A549 (cell line): ENCODE measurements around the gene LYST. TPM values are rescaled to one million over a fixed set of nuclear protein-coding genes. Genes with fewer than 3 reads are reported as not detected.

Experiments used
- ATAC-seq, 2 experiments: fragments of 200-7000 bp in 1 of 2; fragments of >200 bp in 1 of 2; cut with Nextera tagmentation in 1 of 2; cut with Tn5 transposase in 1 of 2; 3 replicates each; pipeline versions ENCODE4 v1.8.0 to v1.9.1; 2018 to 2020; ENCODE audit warnings: mild to moderate bottlenecking in 1 of 2, moderate library complexity in 1 of 2
- CTCF ChIA-PET: fragments of 300-600 bp; sonication (Branson Sonifier 250); formaldehyde crosslinking; extraction: SDS; loops from one replicate; lab custom pipeline; 2021; ENCODE audit warnings: antibody characterized with exemption, inconsistent platforms; lab: Yijun Ruan, JAX
- POLR2A ChIA-PET: fragments of 350-600 bp; formaldehyde crosslinking; extraction: SDS; loops from one replicate; lab custom pipeline; 2021; ENCODE audit warnings: antibody characterized with exemption, inconsistent platforms; lab: Yijun Ruan, JAX
- DNase-seq, 2 experiments: peaks; one replicate each; pipeline versions ENCODE4 v3.0.0 to v3.0.0-alpha.2; 2011 to 2016; ENCODE audit warnings: low read depth in 1 of 2, low spot score in 1 of 2
- FAIRE-seq: peaks from 2 replicates; lab custom pipeline; 2011; peaks lifted over from hg19 to GRCh38; lab: Jason Lieb, UNC
- H3K27ac ChIP-seq, 2 experiments: fragments of >200 bp; sonication (Bioruptor Twin); formaldehyde crosslinking; 3 replicates each; pipeline ENCODE4 v1.5.1; 2016 to 2017
- H3K4me1 ChIP-seq: fragments of >200 bp; sonication (Bioruptor Twin); formaldehyde crosslinking; 3 replicates; pipeline ENCODE4 v1.6.1; 2016
- H3K4me2 ChIP-seq: fragments of >200 bp; sonication (Bioruptor Twin); formaldehyde crosslinking; 3 replicates; pipeline ENCODE4 v1.6.1; 2016
- H3K4me3 ChIP-seq: fragments of >200 bp; sonication (Bioruptor Twin); formaldehyde crosslinking; 3 replicates; pipeline ENCODE4 v1.5.1; 2016
- H3K9me3 ChIP-seq: fragments of >200 bp; sonication (Bioruptor Twin); formaldehyde crosslinking; 3 replicates; pipeline ENCODE4 v1.6.1; 2016
- CBX2 ChIP-seq: fragments of 200-600 bp; sonication (generic); IDR thresholded peaks from 2 replicates; pipeline ENCODE4 v1.6.1; 2016; ENCODE audit warnings: low read depth, mild to moderate bottlenecking, borderline replicate concordance
- CEBPB ChIP-seq, 2 experiments: fragments of >200 bp in 1 of 2; sonication (Bioruptor Twin) in 1 of 2; formaldehyde crosslinking in 1 of 2; IDR thresholded peaks; 2 replicates each; pipeline ENCODE4 v1.6.1; 2012 to 2016
- CTCF ChIP-seq: fragments of >200 bp; sonication (Bioruptor Twin); formaldehyde crosslinking; IDR thresholded peaks from 3 replicates; pipeline ENCODE4 v1.5.1; 2016
- E2F6 ChIP-seq: IDR thresholded peaks from 2 replicates; pipeline ENCODE4 v1.6.1; 2012; ENCODE audit warnings: low read depth, borderline replicate concordance
- EHF ChIP-seq: fragments of 250-450 bp; sonication (Bioruptor Pico); IDR thresholded peaks from 2 replicates; pipeline ENCODE4 v1.5.0; 2020; ENCODE audit warnings: mild to moderate bottlenecking
- EP300 ChIP-seq, 2 experiments: fragments of >200 bp; sonication (Bioruptor Twin); formaldehyde crosslinking; IDR thresholded peaks; 2 replicates in 1 of 2; 3 replicates in 1 of 2; pipeline ENCODE4 v1.6.1; 2016 to 2017
- FOSB ChIP-seq: fragments of 250-450 bp; sonication (Bioruptor Pico); IDR thresholded peaks from 2 replicates; pipeline ENCODE4 v1.5.0; 2020; ENCODE audit warnings: mild to moderate bottlenecking, moderate library complexity
- GATA3 ChIP-seq: IDR thresholded peaks from 2 replicates; pipeline ENCODE4 v1.6.1; 2012; ENCODE audit warnings: borderline replicate concordance
- HES2 ChIP-seq: fragments of >200 bp; sonication (Bioruptor Twin); formaldehyde crosslinking; IDR thresholded peaks from 2 replicates; pipeline ENCODE4 v1.6.1; 2016
- HOXA7 ChIP-seq: fragments of 250-450 bp; sonication (Bioruptor Pico); IDR thresholded peaks from 2 replicates; pipeline ENCODE4 v1.5.0; 2020; ENCODE audit warnings: mild to moderate bottlenecking, moderate library complexity
- KDM1A ChIP-seq: fragments of 200-600 bp; sonication (generic); IDR thresholded peaks from 2 replicates; pipeline ENCODE4 v1.6.1; 2016; ENCODE audit warnings: low read depth, mild to moderate bottlenecking
- MAX ChIP-seq: IDR thresholded peaks from 2 replicates; pipeline ENCODE4 v1.6.1; 2012
- MYC ChIP-seq: IDR thresholded peaks from 2 replicates; pipeline ENCODE4 v1.6.1; 2012; ENCODE audit warnings: mild to moderate bottlenecking, inconsistent platforms, low read length, improper control_type of control experiment, borderline replicate concordance
- NFE2L2 ChIP-seq: fragments of 150-350 bp; conservative IDR thresholded peaks from 2 replicates; pipeline ENCODE4 v1.6.1; 2014; ENCODE audit warnings: low read length
- NR3C1 ChIP-seq: fragments of >200 bp; sonication (Bioruptor Twin); formaldehyde crosslinking; IDR thresholded peaks from 3 replicates; pipeline ENCODE4 v1.6.1; 2017
- PBX3 ChIP-seq: IDR thresholded peaks from 2 replicates; pipeline ENCODE4 v1.6.1; 2012
- POLR2AphosphoS2 ChIP-seq: conservative IDR thresholded peaks from 2 replicates; pipeline ENCODE4 v1.6.1; 2012; ENCODE audit warnings: low read length, improper control_type of control experiment, inconsistent platforms
- RARB ChIP-seq: fragments of 250-450 bp; sonication (Bioruptor Pico); IDR thresholded peaks from 2 replicates; pipeline ENCODE4 v1.8.0; 2021; ENCODE audit warnings: mild to moderate bottlenecking, moderate library complexity
- RCOR1 ChIP-seq: fragments of 150-350 bp; IDR thresholded peaks from 2 replicates; pipeline ENCODE4 v1.6.1; 2014; ENCODE audit warnings: antibody characterized with exemption, low read length, low read depth
- USF2 ChIP-seq: fragments of 450-650 bp; IDR thresholded peaks from 2 replicates; pipeline ENCODE4 v1.6.1; 2014; ENCODE audit warnings: antibody characterized with exemption
- ZNF302 ChIP-seq: fragments of 250-450 bp; sonication (Bioruptor Pico); IDR thresholded peaks from 2 replicates; pipeline ENCODE4 v1.9.0; 2021; ENCODE audit warnings: inconsistent platforms, mild to moderate bottlenecking, moderate library complexity
- WGBS: methylation state at CpG from one replicate; pipeline ENCODE4 v1.1.6; 2017; ENCODE audit errors: missing lambda C conversion rate; 5-methylcytosine and 5-hydroxymethylcytosine counted together
- polyA plus RNA-seq, 4 experiments: library from polyadenylated mRNA; depleted of rRNA in 3 of 4; stranded (reverse); fragments of >200 nt; fragmentation: RNase III in 1 of 4; extraction: RNeasy Plus Mini Kit Qiagen cat#74134 plus additional on column Dnase treatment in 1 of 4; gene quantifications; 2 replicates in 3 of 4; 3 replicates in 1 of 4; pipeline ENCODE4 v1.2.3, GENCODE V29; 2011 to 2017

LYST gene
- polyA plus RNA-seq, 2 of the 4 experiments (the other 2 are of a cell fraction), result 2.5 to 9.4 TPM

- WGBS, result 86% methylated on average over 6 of the region's 6 CpGs
- Histone ChIP-seq H3K4me3 (no peak overlapping the region), H3K9me3 (no peaks in the 10 kb centered on the region), H3K4me1 (no peaks in the 10 kb centered on the region), H3K27ac (no peak overlapping the region), H3K4me2 (no peak overlapping the region)
- ChIA-PET POLR2A (no interaction called here), CTCF (interaction anchor here (0.5 to 1.2 kb wide), 4 partner anchors 9 to 137 kb away, joined by 3 to 5 read pairs (median 4); no protein-coding TSS in a partner anchor)
- DNase-seq (no peak), FAIRE-seq (no peak), ATAC-seq (no peak)
- TF ChIP-seq HES2 (no peak), CBX2 (no peak), CTCF (no peak), MAX (no peak), RCOR1 (no peak), EP300 (IDR thresholded peaks at IDR 0.05) (no peak), E2F6 (no peak), PBX3 (no peak), GATA3 (no peak), USF2 (no peak), EHF (no peak)
These were observed 32.1 kb downstream of the LYST start for GRCh38 chr1:235834620-235835019.

- CTCF ChIA-PET, result interaction anchor here (0.9 kb wide), 2 partner anchors 11 to 15 kb away, joined by 3 to 4 read pairs; no protein-coding TSS in a partner anchor
- H3K4me2 ChIP-seq, result no peak overlapping the region
- TF ChIP-seq RARB (CRISPR knock-in tag), result no peak
- TF ChIP-seq ZNF302 (CRISPR knock-in tag), result no peak
- no peak for TF ChIP-seq FOSB (CRISPR knock-in tag)
- no peak for TF ChIP-seq HOXA7 (CRISPR knock-in tag)
- TF ChIP-seq KDM1A, result no peak
- TF ChIP-seq CEBPB (IDR thresholded peaks at IDR 0.05), result no peak
- TF ChIP-seq NFE2L2, result no peak
- TF ChIP-seq NR3C1, result no peak
- TF ChIP-seq MYC, result no peak
- TF ChIP-seq POLR2AphosphoS2, result no peak
- ATAC-seq (no peak), FAIRE-seq (no peak), DNase-seq (no peak)
- no peak overlapping the region for H3K4me3 ChIP-seq
- H3K9me3 ChIP-seq, result no peaks in the 10 kb centered on the region
- WGBS, result 85% methylated on average over 2 of the region's 2 CpGs
- no peak overlapping the region for H3K27ac ChIP-seq
- POLR2A ChIA-PET, result no interaction called here
- no peaks in the 10 kb centered on the region for H3K4me1 ChIP-seq
These were observed 34.7 kb downstream of the LYST start for GRCh38 chr1:235832011-235832410.
